GM06990 (cell line): ENCODE measurements around the gene NDUFA8.

Experiments
- DNase-seq: peaks from one replicate; pipeline ENCODE4 v3.0.0-alpha.2; 2011; ENCODE audit not compliant: insufficient read length; ENCODE audit errors: extremely low read depth
- H3K27me3 ChIP-seq: replicated peaks from 2 replicates; pipeline ENCODE4 v1.6.0; 2011; ENCODE audit warnings: low read length; ENCODE audit not compliant: control insufficient read depth, insufficient read depth
- H3K36me3 ChIP-seq: 2 replicates; pipeline ENCODE4 v1.5.1; 2011; ENCODE audit warnings: low read length; ENCODE audit not compliant: control insufficient read depth, insufficient read depth
- H3K4me3 ChIP-seq: replicated peaks from 2 replicates; pipeline ENCODE4 v1.5.1; 2011; ENCODE audit warnings: low read depth, mild to moderate bottlenecking, control low read depth, low read length
- CTCF ChIP-seq: IDR thresholded peaks from 2 replicates; pipeline ENCODE4 v1.5.1; 2011; ENCODE audit warnings: low read length, control low read depth, mild to moderate bottlenecking, inconsistent platforms; ENCODE audit not compliant: insufficient read depth, poor library complexity, severe bottlenecking

The NDUFA8 gene

GRCh38 chr9:122204055-122204454 is 44.5 kb upstream of the NDUFA8 start:
- H3K36me3 ChIP-seq, result no peaks in the 10 kb centered on the region
- DNase-seq, result no peak
- H3K27me3 ChIP-seq, result no peaks in the 10 kb centered on the region; the same call in none of the 2 replicates
- TF ChIP-seq CTCF, result no peak
- H3K4me3 ChIP-seq, result no peak overlapping the region

GRCh38 chr9:122202111-122202510 is 42.5 kb upstream of the NDUFA8 start:
- no peaks in the 10 kb centered on the region for H3K36me3 ChIP-seq
- no peak for TF ChIP-seq CTCF
- H3K27me3 ChIP-seq, result no peaks in the 10 kb centered on the region; the same call in none of the 2 replicates
- no peak overlapping the region for H3K4me3 ChIP-seq
- no peak for DNase-seq

GRCh38 chr9:122201641-122202040 is 42.1 kb upstream of the NDUFA8 start:
- no peak for TF ChIP-seq CTCF
- Histone ChIP-seq H3K4me3 (no peak overlapping the region), H3K36me3 (no peaks in the 10 kb centered on the region), H3K27me3 (no peaks in the 10 kb centered on the region; the same call in none of the 2 replicates)
- DNase-seq, result no peak

GRCh38 chr9:122200960-122201595 is 41.5 kb upstream of the NDUFA8 start:
- TF ChIP-seq CTCF, result no peak
- Histone ChIP-seq H3K36me3 (no peaks in the 10 kb centered on the region), H3K4me3 (no peak overlapping the region), H3K27me3 (no peaks in the 10 kb centered on the region; the same call in none of the 2 replicates)
- no peak for DNase-seq

GRCh38 chr9:122197882-122198281 is 38.3 kb upstream of the NDUFA8 start:
- Histone ChIP-seq H3K36me3 (no peaks in the 10 kb centered on the region), H3K27me3 (no peaks in the 10 kb centered on the region; the same call in 1 of the 2 replicates), H3K4me3 (no peak overlapping the region)
- no peak for TF ChIP-seq CTCF
- DNase-seq, result no peak

- no peaks in the 10 kb centered on the region; the same call in 1 of the 2 replicates for H3K27me3 ChIP-seq
- TF ChIP-seq CTCF, result no peak
- no peak overlapping the region for H3K4me3 ChIP-seq
- DNase-seq, result no peak
- H3K36me3 ChIP-seq, result no peaks in the 10 kb centered on the region
These were observed 37.8 kb upstream of the NDUFA8 start for GRCh38 chr9:122197426-122197825.
